ENCODE measurements around the gene AXL. TPM values are rescaled to one million over a fixed set of nuclear protein-coding genes. Genes with fewer than 3 reads are reported as not detected.
A peak's percentile ranks its signal among the peaks of the same experiment; 100 is the strongest.

Gene AXL
- polyA plus RNA-seq, 2 donors = 1.9 to 4.1 TPM

GRCh38 chr19:41206926-41207750, 11.9 kb upstream of the AXL start:
- no peaks in the 10 kb centered on the region for H3K27me3 ChIP-seq (ENCODE audit: control insufficient read depth in 1 of 2, insufficient read depth in 2 of 2, low read length in 2 of 2)
- no peak overlapping the region for H3K4me3 ChIP-seq (ENCODE audit: low read depth in 1 of 2, low read length in 2 of 2)
- H3K27ac ChIP-seq (ENCODE audit: low read depth in 2 of 2, low read length in 1 of 2) = peak overlapping the region in 1 of 2 donors; percentile 45
- peaks cover 0 to 11% of the 10 kb centered on the region in 2 donors for H3K36me3 ChIP-seq (ENCODE audit: control insufficient read depth in 2 of 2, insufficient read depth in 2 of 2, low read length in 1 of 2)
- 66 to 67% methylated on average over 25 to 26 of the region's 26 CpGs for WGBS, 2 donors
- H3K4me1 ChIP-seq (ENCODE audit: control insufficient read depth in 2 of 2, insufficient read depth in 2 of 2, low read length in 1 of 2) = peaks cover 0 to 2% of the 10 kb centered on the region in 2 donors
- H3K9me3 ChIP-seq (ENCODE audit: control insufficient read depth in 2 of 2, insufficient read depth in 1 of 2, low read depth in 1 of 2, low read length in 1 of 2) = no peaks in the 10 kb centered on the region

GRCh38 chr19:41214161-41214560, 4.9 kb upstream of the AXL start:
- H3K27ac ChIP-seq (ENCODE audit: low read depth in 2 of 2, low read length in 1 of 2) = no peak overlapping the region
- no peaks in the 10 kb centered on the region for H3K36me3 ChIP-seq (ENCODE audit: control insufficient read depth in 2 of 2, insufficient read depth in 2 of 2, low read length in 1 of 2)
- no peak overlapping the region for H3K4me3 ChIP-seq (ENCODE audit: low read depth in 1 of 2, low read length in 2 of 2)
- WGBS, 2 donors = 90 to 95% methylated on average over 1 of the region's 1 CpG
- peaks cover 3% of the 10 kb centered on the region in 2 donors for H3K4me1 ChIP-seq (ENCODE audit: control insufficient read depth in 2 of 2, insufficient read depth in 2 of 2, low read length in 1 of 2)
- no peaks in the 10 kb centered on the region for H3K9me3 ChIP-seq (ENCODE audit: control insufficient read depth in 2 of 2, insufficient read depth in 1 of 2, low read depth in 1 of 2, low read length in 1 of 2)
- H3K27me3 ChIP-seq (ENCODE audit: control insufficient read depth in 1 of 2, insufficient read depth in 2 of 2, low read length in 2 of 2) = no peaks in the 10 kb centered on the region

- H3K4me3 ChIP-seq (ENCODE audit: low read depth in 1 of 2, low read length in 2 of 2) = no peak overlapping the region
- no peak overlapping the region for H3K27ac ChIP-seq (ENCODE audit: low read depth in 2 of 2, low read length in 1 of 2)
Measured at GRCh38 chr19:41217741-41218140, 1.3 kb upstream of the AXL start.

GRCh38 chr19:41218249-41218614, 791 bp upstream of the AXL start:
- 62 to 63% methylated on average over 7 of the region's 7 CpGs for WGBS, 2 donors
- Histone ChIP-seq H3K27ac (ENCODE audit: low read depth in 2 of 2, low read length in 1 of 2) (peak overlapping the region; percentile 88 to 89), H3K4me3 (ENCODE audit: low read depth in 1 of 2, low read length in 2 of 2) (peak overlapping the region; percentile 45 to 59), H3K36me3 (ENCODE audit: control insufficient read depth in 2 of 2, insufficient read depth in 2 of 2, low read length in 1 of 2) (peaks cover 0 to 3% of the 10 kb centered on the region in 2 donors), H3K4me1 (ENCODE audit: control insufficient read depth in 2 of 2, insufficient read depth in 2 of 2, low read length in 1 of 2) (peaks cover 5 to 8% of the 10 kb centered on the region in 2 donors), H3K9me3 (ENCODE audit: control insufficient read depth in 2 of 2, insufficient read depth in 1 of 2, low read depth in 1 of 2, low read length in 1 of 2) (no peaks in the 10 kb centered on the region), H3K27me3 (ENCODE audit: control insufficient read depth in 1 of 2, insufficient read depth in 2 of 2, low read length in 2 of 2) (no peaks in the 10 kb centered on the region)

More at GRCh38 chr19:41217741-41218140, 1.3 kb upstream of the AXL start:
- no peaks in the 10 kb centered on the region for H3K27me3 ChIP-seq (ENCODE audit: control insufficient read depth in 1 of 2, insufficient read depth in 2 of 2, low read length in 2 of 2)
- H3K36me3 ChIP-seq (ENCODE audit: control insufficient read depth in 2 of 2, insufficient read depth in 2 of 2, low read length in 1 of 2) = peaks cover 0 to 3% of the 10 kb centered on the region in 2 donors
- H3K4me1 ChIP-seq (ENCODE audit: control insufficient read depth in 2 of 2, insufficient read depth in 2 of 2, low read length in 1 of 2) = peaks cover 5 to 8% of the 10 kb centered on the region in 2 donors
- H3K9me3 ChIP-seq (ENCODE audit: control insufficient read depth in 2 of 2, insufficient read depth in 1 of 2, low read depth in 1 of 2, low read length in 1 of 2) = no peaks in the 10 kb centered on the region
- 64 to 68% methylated on average over 7 of the region's 7 CpGs for WGBS, 2 donors

- Histone ChIP-seq H3K36me3 (ENCODE audit: control insufficient read depth in 2 of 2, insufficient read depth in 2 of 2, low read length in 1 of 2) (peaks cover 0 to 3% of the 10 kb centered on the region in 2 donors), H3K27me3 (ENCODE audit: control insufficient read depth in 1 of 2, insufficient read depth in 2 of 2, low read length in 2 of 2) (no peaks in the 10 kb centered on the region), H3K4me3 (ENCODE audit: low read depth in 1 of 2, low read length in 2 of 2) (peak overlapping the region; percentile 45 to 59), H3K9me3 (ENCODE audit: control insufficient read depth in 2 of 2, insufficient read depth in 1 of 2, low read depth in 1 of 2, low read length in 1 of 2) (no peaks in the 10 kb centered on the region), H3K27ac (ENCODE audit: low read depth in 2 of 2, low read length in 1 of 2) (peak overlapping the region; percentile 88 to 89), H3K4me1 (ENCODE audit: control insufficient read depth in 2 of 2, insufficient read depth in 2 of 2, low read length in 1 of 2) (peaks cover 8% of the 10 kb centered on the region in 2 donors)
- WGBS, 2 donors = 22 to 39% methylated on average over 16 of the region's 16 CpGs
Measured at GRCh38 chr19:41219924-41220567, 1.0 kb downstream of the AXL start.

- WGBS, 2 donors = 64 to 66% methylated on average over 9 of the region's 9 CpGs
- H3K9me3 ChIP-seq (ENCODE audit: control insufficient read depth in 2 of 2, insufficient read depth in 1 of 2, low read depth in 1 of 2, low read length in 1 of 2) = no peaks in the 10 kb centered on the region
- peaks cover 0 to 3% of the 10 kb centered on the region in 2 donors for H3K36me3 ChIP-seq (ENCODE audit: control insufficient read depth in 2 of 2, insufficient read depth in 2 of 2, low read length in 1 of 2)
- H3K4me1 ChIP-seq (ENCODE audit: control insufficient read depth in 2 of 2, insufficient read depth in 2 of 2, low read length in 1 of 2) = peaks cover 8% of the 10 kb centered on the region in 2 donors
- peak overlapping the region in 1 of 2 donors; percentile 45 for H3K4me3 ChIP-seq (ENCODE audit: low read depth in 1 of 2, low read length in 2 of 2)
- H3K27me3 ChIP-seq (ENCODE audit: control insufficient read depth in 1 of 2, insufficient read depth in 2 of 2, low read length in 2 of 2) = no peaks in the 10 kb centered on the region
- peak overlapping the region; percentile 88 to 89 for H3K27ac ChIP-seq (ENCODE audit: low read depth in 2 of 2, low read length in 1 of 2)
Measured at GRCh38 chr19:41220811-41221210, 1.8 kb downstream of the AXL start.

GRCh38 chr19:41221514-41222205, 2.6 kb downstream of the AXL start:
- peaks cover 0 to 3% of the 10 kb centered on the region in 2 donors for H3K36me3 ChIP-seq (ENCODE audit: control insufficient read depth in 2 of 2, insufficient read depth in 2 of 2, low read length in 1 of 2)
- no peak overlapping the region for H3K4me3 ChIP-seq (ENCODE audit: low read depth in 1 of 2, low read length in 2 of 2)
- H3K27ac ChIP-seq (ENCODE audit: low read depth in 2 of 2, low read length in 1 of 2) = no peak overlapping the region
- H3K9me3 ChIP-seq (ENCODE audit: control insufficient read depth in 2 of 2, insufficient read depth in 1 of 2, low read depth in 1 of 2, low read length in 1 of 2) = no peaks in the 10 kb centered on the region
- H3K4me1 ChIP-seq (ENCODE audit: control insufficient read depth in 2 of 2, insufficient read depth in 2 of 2, low read length in 1 of 2) = peaks cover 8 to 13% of the 10 kb centered on the region in 2 donors
- WGBS, 2 donors = 86 to 87% methylated on average over 20 of the region's 20 CpGs
- H3K27me3 ChIP-seq (ENCODE audit: control insufficient read depth in 1 of 2, insufficient read depth in 2 of 2, low read length in 2 of 2) = no peaks in the 10 kb centered on the region

GRCh38 chr19:41222240-41222639, 3.2 kb downstream of the AXL start:
- H3K36me3 ChIP-seq (ENCODE audit: control insufficient read depth in 2 of 2, insufficient read depth in 2 of 2, low read length in 1 of 2) = peaks cover 0 to 3% of the 10 kb centered on the region in 2 donors
- no peaks in the 10 kb centered on the region for H3K9me3 ChIP-seq (ENCODE audit: control insufficient read depth in 2 of 2, insufficient read depth in 1 of 2, low read depth in 1 of 2, low read length in 1 of 2)
- no peak overlapping the region for H3K27ac ChIP-seq (ENCODE audit: low read depth in 2 of 2, low read length in 1 of 2)
- no peak overlapping the region for H3K4me3 ChIP-seq (ENCODE audit: low read depth in 1 of 2, low read length in 2 of 2)
- H3K27me3 ChIP-seq (ENCODE audit: control insufficient read depth in 1 of 2, insufficient read depth in 2 of 2, low read length in 2 of 2) = no peaks in the 10 kb centered on the region
- WGBS, 2 donors = 82 to 83% methylated on average over 10 of the region's 10 CpGs
- H3K4me1 ChIP-seq (ENCODE audit: control insufficient read depth in 2 of 2, insufficient read depth in 2 of 2, low read length in 1 of 2) = peaks cover 8 to 16% of the 10 kb centered on the region in 2 donors

- Histone ChIP-seq H3K27ac (ENCODE audit: low read depth in 2 of 2, low read length in 1 of 2) (peak overlapping the region in 1 of 2 donors; percentile 34), H3K4me1 (ENCODE audit: control insufficient read depth in 2 of 2, insufficient read depth in 2 of 2, low read length in 1 of 2) (peaks cover 8 to 13% of the 10 kb centered on the region in 2 donors), H3K4me3 (ENCODE audit: low read depth in 1 of 2, low read length in 2 of 2) (no peak overlapping the region), H3K27me3 (ENCODE audit: control insufficient read depth in 1 of 2, insufficient read depth in 2 of 2, low read length in 2 of 2) (no peaks in the 10 kb centered on the region), H3K9me3 (ENCODE audit: control insufficient read depth in 2 of 2, insufficient read depth in 1 of 2, low read depth in 1 of 2, low read length in 1 of 2) (no peaks in the 10 kb centered on the region), H3K36me3 (ENCODE audit: control insufficient read depth in 2 of 2, insufficient read depth in 2 of 2, low read length in 1 of 2) (peaks cover 0 to 3% of the 10 kb centered on the region in 2 donors)
- 44 to 50% methylated on average over 8 of the region's 8 CpGs for WGBS, 2 donors
Measured at GRCh38 chr19:41223431-41224234, 4.6 kb downstream of the AXL start.

All from esophagus (tissue), 2 donors.